ENCODE data around the gene CPNE5. TPM values are rescaled to one million over a fixed set of nuclear protein-coding genes. Genes with fewer than 3 reads are reported as not detected.

The CPNE5 gene
- total and polyA plus RNA-seq, 2 of the 4 experiments (the other 2 are of a cell fraction), result 0.07 TPM; not detected in 1

- BruUV-seq (replicated peaks), result no TSS peak
- Histone ChIP-seq H2AK5ac (ENCODE audit: low read depth, low read length) (no peak overlapping the region), H3K9me3 (ENCODE audit: control insufficient read depth, insufficient read depth, low read length) (no peaks in the 10 kb centered on the region), H3K4me3 (ENCODE audit: insufficient read depth, low read depth, low read length) (no peak overlapping the region), H3K4me2 (ENCODE audit: low read depth, low read length) (no peak overlapping the region), H3K79me1 (ENCODE audit: low read depth in 1 of 2, low read length in 2 of 2) (no peaks in the 10 kb centered on the region), H4K5ac (ENCODE audit: low read depth, low read length) (no peak overlapping the region), H3K23ac (ENCODE audit: low read depth, low read length) (no peak overlapping the region), H3K9ac (ENCODE audit: low read depth, low read length) (no peak overlapping the region), H2BK15ac (ENCODE audit: low read depth, low read length) (no peak overlapping the region), H4K8ac (ENCODE audit: low read depth in 2 of 2, low read length in 2 of 2) (no peak overlapping the region), H4K91ac (ENCODE audit: insufficient read depth, low read depth, low read length) (no peak overlapping the region), H3K4ac (ENCODE audit: low read depth, low read length) (no peak overlapping the region), H2AK9ac (replicated peaks; ENCODE audit: low read depth, low read length, poor library complexity) (no peak overlapping the region), H3K27ac (ENCODE audit: insufficient read depth, low read length) (no peak overlapping the region), H3K14ac (replicated peaks; ENCODE audit: low read depth, low read length) (no peak overlapping the region), H3K9me1 (ENCODE audit: insufficient read depth, low read length) (peaks cover 3% of the 10 kb centered on the region; the same call in 1 of the 2 replicates), H3K36me3 (ENCODE audit: control insufficient read depth, insufficient read depth, low read length) (no peaks in the 10 kb centered on the region), H2BK120ac (ENCODE audit: low read depth, low read length) (no peak overlapping the region), H3K27me3 (ENCODE audit: control insufficient read depth, insufficient read depth, low read length) (peaks cover 26% of the 10 kb centered on the region), H3K56ac (ENCODE audit: extremely low read depth, insufficient read depth, low read length) (no peak overlapping the region), H3K18ac (ENCODE audit: low read depth, low read length) (no peak overlapping the region), H4K20me1 (ENCODE audit: insufficient read depth, low read length) (no peaks in the 10 kb centered on the region), H2BK5ac (ENCODE audit: low read depth, low read length, poor library complexity, severe bottlenecking) (no peak overlapping the region), H2AFZ (replicated peaks; ENCODE audit: low read length, poor library complexity) (no peak overlapping the region), H2BK20ac (ENCODE audit: low read depth, low read length) (no peak overlapping the region), H3K4me1 (ENCODE audit: control insufficient read depth, insufficient read depth, low read length) (no peaks in the 10 kb centered on the region)
- POLR2A ChIA-PET (ENCODE audit: unreplicated experiment), result no interaction called here
- no CpG with 5 or more reads among the region's 3 CpGs for WGBS, 2 experiments (ENCODE audit: extremely low coverage in 2 of 2, insufficient read length in 1 of 2)
- in situ Hi-C loops (cut with MboI; ENCODE audit: low sequenced_read_pairs) (loop anchor here (5.0 kb wide), 1 partner anchor 50 kb away; no protein-coding TSS in a partner anchor), dilution Hi-C loops (cut with HindIII; ENCODE audit: low sequenced_read_pairs, unreplicated experiment) (no loop called here), intact Hi-C loops (cut with micrococcal nuclease) (no loop called here)
- no peak for TF ChIP-seq SMC3 (IDR thresholded peaks at IDR 0.05; ENCODE audit: low read depth, low read length)
- no peak for TF ChIP-seq CEBPB (IDR thresholded peaks at IDR 0.05; ENCODE audit: low read depth, low read length)
- no peak for TF ChIP-seq CHD1 (IDR thresholded peaks at IDR 0.05; ENCODE audit: low read depth, low read length)
- no peak for TF ChIP-seq MAFK (IDR thresholded peaks at IDR 0.05; ENCODE audit: low read depth, low read length)
- CTCF ChIA-PET, result no interaction called here
- ATAC-seq (ENCODE audit: low read depth), result no peak
- DNase-seq, result no peak
Observed at GRCh38 chr6:36702656-36703055, 136.6 kb downstream of the CPNE5 start.
